ENCODE measurements around the gene KDM2B.

The KDM2B gene

GRCh38 chr12:121511916-121512315 lies 68.9 kb downstream of the KDM2B start:
- no peaks in the 10 kb centered on the region for H3K4me1 ChIP-seq (ENCODE audit: insufficient read depth, low read length)
- DNase-seq (no peak), ATAC-seq (ENCODE audit: insufficient read depth, low read depth) (no peak)
- no peak overlapping the region for H2AFZ ChIP-seq (ENCODE audit: low read depth, low read length)
- no peaks in the 10 kb centered on the region for H3K79me2 ChIP-seq (ENCODE audit: insufficient read depth, low read length)
- H3K4me3 ChIP-seq (ENCODE audit: low read depth in 1 of 2, low read length in 2 of 2) = no peak overlapping the region
- H3K27me3 ChIP-seq (ENCODE audit: insufficient read depth, low read length, poor library complexity) = no peaks in the 10 kb centered on the region
- H3K9ac ChIP-seq (ENCODE audit: low read depth, low read length) = no peak overlapping the region
- no peak overlapping the region for H3K4me2 ChIP-seq (ENCODE audit: insufficient read depth, low read length)
- peaks cover 75% of the 10 kb centered on the region for H3K36me3 ChIP-seq (ENCODE audit: insufficient read depth, low read length)
- H3K27ac ChIP-seq (ENCODE audit: low read length) = no peak overlapping the region
- H4K20me1 ChIP-seq (ENCODE audit: insufficient read depth, low read length) = no peaks in the 10 kb centered on the region; the same call in 1 of the 2 replicates
- no peaks in the 10 kb centered on the region for H3K9me3 ChIP-seq (ENCODE audit: insufficient read depth, low read length, severe bottlenecking)
- TF ChIP-seq EZH2 (IDR thresholded peaks at IDR 0.05; ENCODE audit: borderline replicate concordance, low read depth, low read length, severe bottlenecking) (no peak), CTCF (IDR thresholded peaks at IDR 0.05; ENCODE audit: borderline replicate concordance, extremely low read depth, low read length, poor library complexity, severe bottlenecking) (no peak)

- Histone ChIP-seq H3K9me3 (ENCODE audit: insufficient read depth, low read length, severe bottlenecking) (no peaks in the 10 kb centered on the region), H2AFZ (ENCODE audit: low read depth, low read length) (no peak overlapping the region), H3K27me3 (ENCODE audit: insufficient read depth, low read length, poor library complexity) (no peaks in the 10 kb centered on the region), H3K79me2 (ENCODE audit: insufficient read depth, low read length) (0 out of 2 replicates have a peak, but pooled peaks cover 2% of the 10 kb centered on the region), H3K4me1 (ENCODE audit: insufficient read depth, low read length) (no peaks in the 10 kb centered on the region), H3K4me2 (ENCODE audit: insufficient read depth, low read length) (no peak overlapping the region), H3K27ac (ENCODE audit: low read length) (no peak overlapping the region), H3K4me3 (ENCODE audit: low read depth in 1 of 2, low read length in 2 of 2) (no peak overlapping the region), H3K9ac (ENCODE audit: low read depth, low read length) (no peak overlapping the region), H4K20me1 (ENCODE audit: insufficient read depth, low read length) (no peaks in the 10 kb centered on the region; the same call in 1 of the 2 replicates), H3K36me3 (ENCODE audit: insufficient read depth, low read length) (peaks cover 84% of the 10 kb centered on the region)
- TF ChIP-seq CTCF (IDR thresholded peaks at IDR 0.05; ENCODE audit: borderline replicate concordance, extremely low read depth, low read length, poor library complexity, severe bottlenecking) (no peak), EZH2 (IDR thresholded peaks at IDR 0.05; ENCODE audit: borderline replicate concordance, low read depth, low read length, severe bottlenecking) (no peak)
- no peak for DNase-seq
- no peak for ATAC-seq (ENCODE audit: insufficient read depth, low read depth)
Observed at GRCh38 chr12:121509339-121509738, 71.5 kb downstream of the KDM2B start.

- no peaks in the 10 kb centered on the region; the same call in 1 of the 2 replicates for H4K20me1 ChIP-seq (ENCODE audit: insufficient read depth, low read length)
Observed at GRCh38 chr12:121508533-121508932, 72.3 kb downstream of the KDM2B start.

More at GRCh38 chr12:121508533-121508932, 72.3 kb downstream of the KDM2B start:
- Histone ChIP-seq H3K36me3 (ENCODE audit: insufficient read depth, low read length) (peaks cover 84% of the 10 kb centered on the region), H3K4me2 (ENCODE audit: insufficient read depth, low read length) (no peak overlapping the region), H3K4me3 (ENCODE audit: low read depth in 1 of 2, low read length in 2 of 2) (no peak overlapping the region), H3K9ac (ENCODE audit: low read depth, low read length) (no peak overlapping the region), H3K27ac (ENCODE audit: low read length) (no peak overlapping the region), H3K9me3 (ENCODE audit: insufficient read depth, low read length, severe bottlenecking) (no peaks in the 10 kb centered on the region), H2AFZ (ENCODE audit: low read depth, low read length) (no peak overlapping the region), H3K4me1 (ENCODE audit: insufficient read depth, low read length) (no peaks in the 10 kb centered on the region), H3K79me2 (ENCODE audit: insufficient read depth, low read length) (0 out of 2 replicates have a peak, but pooled peaks cover 2% of the 10 kb centered on the region), H3K27me3 (ENCODE audit: insufficient read depth, low read length, poor library complexity) (no peaks in the 10 kb centered on the region)
- DNase-seq (no peak), ATAC-seq (ENCODE audit: insufficient read depth, low read depth) (no peak)
- no peak for TF ChIP-seq EZH2 (IDR thresholded peaks at IDR 0.05; ENCODE audit: borderline replicate concordance, low read depth, low read length, severe bottlenecking)
- TF ChIP-seq CTCF (IDR thresholded peaks at IDR 0.05; ENCODE audit: borderline replicate concordance, extremely low read depth, low read length, poor library complexity, severe bottlenecking) = no peak
